Retina (tissue), 1 donor: ENCODE results near the gene ZNF331.
A peak's percentile ranks its signal among the peaks of the same experiment; 100 is the strongest.

ENCODE experiments used
- DNase-seq: peaks from one replicate; pipeline ENCODE4 v3.0.0-alpha.2; 2016

The ZNF331 gene

GRCh38 chr19:53521373-53522202 lies 16.4 kb upstream of the ZNF331 start:
- no peak for DNase-seq

GRCh38 chr19:53525922-53526321 lies 12.0 kb upstream of the ZNF331 start:
- DNase-seq = no peak

GRCh38 chr19:53530622-53531021 lies 7.3 kb upstream of the ZNF331 start:
- no peak for DNase-seq

- no peak for DNase-seq
These were observed 6.5 kb upstream of the ZNF331 start for GRCh38 chr19:53531457-53531856.

GRCh38 chr19:53532362-53532761 lies 5.6 kb upstream of the ZNF331 start:
- DNase-seq = no peak

- no peak for DNase-seq
These were observed 1.8 kb upstream of the ZNF331 start for GRCh38 chr19:53536225-53536548.

- no peak for DNase-seq
These were observed 824 bp upstream of the ZNF331 start for GRCh38 chr19:53537121-53537520.

GRCh38 chr19:53538378-53539109 lies 599 bp downstream of the ZNF331 start:
- no peak for DNase-seq

- DNase-seq = no peak
These were observed 2.1 kb downstream of the ZNF331 start for GRCh38 chr19:53540091-53540490.

- no peak for DNase-seq
These were observed 4.0 kb downstream of the ZNF331 start for GRCh38 chr19:53541971-53542370.

- no peak for DNase-seq
These were observed 7.5 kb downstream of the ZNF331 start for GRCh38 chr19:53545271-53546065.

- DNase-seq = no peak
These were observed 9.0 kb downstream of the ZNF331 start for GRCh38 chr19:53546758-53547513.

GRCh38 chr19:53549340-53549739 lies 11.4 kb downstream of the ZNF331 start:
- DNase-seq = no peak

- DNase-seq = no peak
These were observed 14.2 kb downstream of the ZNF331 start for GRCh38 chr19:53552001-53552721.

- no peak for DNase-seq
These were observed 15.2 kb downstream of the ZNF331 start for GRCh38 chr19:53553156-53553555.

- peak; percentile 86 for DNase-seq
These were observed 16.2 kb downstream of the ZNF331 start for GRCh38 chr19:53553865-53554791.

GRCh38 chr19:53554804-53555203 lies 16.9 kb downstream of the ZNF331 start:
- DNase-seq = no peak

GRCh38 chr19:53555352-53555751 lies 17.4 kb downstream of the ZNF331 start:
- no peak for DNase-seq

GRCh38 chr19:53571339-53571738 lies 33.4 kb downstream of the ZNF331 start:
- DNase-seq = no peak

- no peak for DNase-seq
These were observed 39.2 kb downstream of the ZNF331 start for GRCh38 chr19:53576941-53577653.
